GM19372 (cell line): Measurements from ENCODE around the gene PDCD7.
"Not testable (repeated sequence)": the region's sequence is repeated elsewhere in the genome, so short reads cannot be mapped to it uniquely, and the experiment has no call there.

Source experiments
- ATAC-seq: cut with Tn5 transposase; IDR thresholded peaks from one replicate; pipeline ENCODE4 v1.9.1; 2021; ENCODE audit warnings: mild to moderate bottlenecking, low read depth, moderate library complexity; ENCODE audit not compliant: unreplicated experiment

The PDCD7 gene

GRCh38 chr15:65133548-65134200 is at the start of gene PDCD7:
Gene PDCD7, minus strand, starts transcription at chr15:65133808. Its CDS starts 27 bp downstream, at chr15:65133781.
- peak; percentile 78 for ATAC-seq

- ATAC-seq, result no peak
Measured at GRCh38 chr15:65182538-65182937, 48.9 kb upstream of the PDCD7 start.

- ATAC-seq, result not testable (repeated sequence)
Measured at GRCh38 chr15:65181582-65182353, 48.2 kb upstream of the PDCD7 start.

GRCh38 chr15:65180167-65180566 is 46.6 kb upstream of the PDCD7 start:
- ATAC-seq, result no peak

- ATAC-seq, result no peak
Measured at GRCh38 chr15:65177901-65178300, 44.3 kb upstream of the PDCD7 start.

- no peak for ATAC-seq
Measured at GRCh38 chr15:65176056-65176455, 42.4 kb upstream of the PDCD7 start.

- no peak for ATAC-seq
Measured at GRCh38 chr15:65175511-65175910, 41.9 kb upstream of the PDCD7 start.

GRCh38 chr15:65174509-65174908 is 40.9 kb upstream of the PDCD7 start:
- ATAC-seq, result no peak

- ATAC-seq, result no peak
Measured at GRCh38 chr15:65172531-65172930, 38.9 kb upstream of the PDCD7 start.

GRCh38 chr15:65171428-65171827 is 37.8 kb upstream of the PDCD7 start:
- no peak for ATAC-seq

- no peak for ATAC-seq
Measured at GRCh38 chr15:65165875-65166274, 32.3 kb upstream of the PDCD7 start.

- no peak for ATAC-seq
Measured at GRCh38 chr15:65164139-65164538, 30.5 kb upstream of the PDCD7 start.

- ATAC-seq, result no peak
Measured at GRCh38 chr15:65163041-65163440, 29.4 kb upstream of the PDCD7 start.

- no peak for ATAC-seq
Measured at GRCh38 chr15:65156692-65157091, 23.1 kb upstream of the PDCD7 start.

- ATAC-seq, result no peak
Measured at GRCh38 chr15:65154720-65155119, 21.1 kb upstream of the PDCD7 start.

- no peak for ATAC-seq
Measured at GRCh38 chr15:65147902-65148301, 14.3 kb upstream of the PDCD7 start.

GRCh38 chr15:65146438-65146837 is 12.8 kb upstream of the PDCD7 start:
- no peak for ATAC-seq

- ATAC-seq, result not testable (repeated sequence)
Measured at GRCh38 chr15:65138631-65139030, 5.0 kb upstream of the PDCD7 start.

- ATAC-seq, result not testable (repeated sequence)
Measured at GRCh38 chr15:65137893-65138292, 4.3 kb upstream of the PDCD7 start.

- not testable (repeated sequence) for ATAC-seq
Measured at GRCh38 chr15:65137089-65137488, 3.5 kb upstream of the PDCD7 start.

- no peak for ATAC-seq
Measured at GRCh38 chr15:65134538-65134937, 930 bp upstream of the PDCD7 start.
